GM18907 (cell line): Measurements from ENCODE around the gene HOXB9.
A peak's percentile ranks its signal among the peaks of the same experiment; 100 is the strongest.

Experiments used
- ATAC-seq: cut with Tn5 transposase; IDR thresholded peaks from one replicate; pipeline ENCODE4 v1.9.1; 2021; ENCODE audit warnings: mild to moderate bottlenecking, moderate library complexity; ENCODE audit not compliant: unreplicated experiment

Gene HOXB9

GRCh38 chr17:48599354-48599753, 26.8 kb downstream of the HOXB9 start:
- no peak for ATAC-seq

- no peak for ATAC-seq
Observed at GRCh38 chr17:48598736-48599135, 27.4 kb downstream of the HOXB9 start.

GRCh38 chr17:48597778-48598631, 28.2 kb downstream of the HOXB9 start:
- peak; percentile 41 for ATAC-seq

DNA sequence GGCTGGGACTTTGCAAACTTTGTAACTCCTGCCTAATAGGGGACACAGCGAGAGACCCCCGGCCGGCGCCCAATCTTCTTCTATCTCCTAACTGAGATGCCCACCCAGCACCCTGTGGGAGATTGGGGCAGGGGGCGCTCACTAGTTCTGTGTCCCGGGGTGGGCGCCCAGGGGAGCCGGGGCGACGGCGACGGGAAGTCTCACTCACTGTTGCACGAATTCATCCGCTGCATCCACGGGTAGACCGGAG, 28.7 kb downstream of the HOXB9 start:
- ATAC-seq = peak; percentile 21

DNA sequence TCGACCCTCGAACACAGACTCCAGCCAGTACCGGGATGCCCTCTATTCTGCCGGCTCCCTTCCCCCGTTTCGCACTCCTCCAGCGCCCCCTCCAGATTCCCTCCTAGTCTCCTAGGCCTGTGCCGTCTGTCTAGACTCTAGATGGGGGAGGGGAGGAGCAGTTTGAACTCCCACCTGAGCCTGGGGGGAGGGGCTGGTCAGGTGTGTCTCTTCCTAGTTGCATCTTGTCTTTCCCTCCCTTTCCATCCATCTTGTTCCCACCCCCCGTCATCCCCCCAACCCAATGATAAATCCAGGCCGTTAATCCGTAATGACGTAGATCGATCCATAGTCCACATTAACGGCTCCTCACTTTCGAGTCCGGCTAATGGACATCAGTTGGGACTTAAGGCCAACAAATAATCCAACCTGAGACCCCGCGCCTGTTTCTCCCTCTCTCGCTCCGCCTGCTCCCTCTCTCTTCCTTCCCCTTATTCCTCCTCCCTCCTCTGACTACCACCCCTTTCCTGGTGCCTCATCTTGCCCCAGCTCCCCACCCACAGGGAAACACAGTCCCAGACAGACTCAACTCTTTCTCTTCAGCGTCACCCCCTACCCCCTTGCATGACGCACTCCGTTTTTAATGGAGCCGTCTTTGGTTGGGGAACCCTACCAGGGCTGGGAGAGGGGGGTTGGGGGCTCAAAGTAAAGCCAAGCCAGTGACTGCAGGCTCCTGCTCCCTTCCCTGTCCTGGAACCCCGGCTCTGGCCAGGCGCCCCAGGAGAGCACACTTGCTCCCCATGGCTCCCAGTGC, 29.2 kb downstream of the HOXB9 start:
- ATAC-seq = no peak

- ATAC-seq = no peak
Observed at GRCh38 chr17:48596000-48596734, 30.0 kb downstream of the HOXB9 start.

DNA sequence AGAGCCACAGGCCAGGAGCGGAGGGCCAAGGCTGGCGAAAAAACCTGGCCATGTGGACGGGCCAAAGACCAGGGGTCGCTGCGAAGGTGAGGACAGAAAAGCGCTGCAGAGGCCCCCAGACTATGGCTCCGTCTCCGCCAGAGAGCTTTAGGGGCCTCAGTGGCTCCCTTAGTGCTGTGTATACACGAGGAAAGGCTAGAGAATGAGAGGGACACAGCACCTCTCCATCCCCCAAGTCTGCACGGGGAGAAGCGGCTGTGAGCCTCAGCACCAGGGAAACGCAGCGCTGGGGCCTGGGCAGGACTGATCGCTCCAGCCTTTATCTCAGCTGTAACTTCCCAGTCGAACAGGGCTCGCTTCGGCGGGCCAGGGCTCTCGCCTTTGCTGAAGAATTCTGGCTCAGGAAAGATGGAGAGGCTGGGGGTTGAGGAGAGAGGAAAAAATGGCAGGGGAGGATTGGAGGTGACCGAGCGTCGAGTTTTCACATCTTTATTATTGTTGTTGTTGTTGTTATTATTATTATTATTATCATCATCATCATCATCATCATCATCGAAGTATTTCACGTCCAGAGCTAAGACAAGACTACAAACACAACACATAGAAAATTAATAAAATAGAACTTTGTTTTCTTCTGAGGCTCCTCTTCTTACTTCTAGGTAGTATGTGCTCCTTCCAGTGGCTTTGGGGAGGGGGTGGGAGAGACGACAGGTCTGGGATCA, 30.7 kb downstream of the HOXB9 start:
- ATAC-seq = no peak

DNA sequence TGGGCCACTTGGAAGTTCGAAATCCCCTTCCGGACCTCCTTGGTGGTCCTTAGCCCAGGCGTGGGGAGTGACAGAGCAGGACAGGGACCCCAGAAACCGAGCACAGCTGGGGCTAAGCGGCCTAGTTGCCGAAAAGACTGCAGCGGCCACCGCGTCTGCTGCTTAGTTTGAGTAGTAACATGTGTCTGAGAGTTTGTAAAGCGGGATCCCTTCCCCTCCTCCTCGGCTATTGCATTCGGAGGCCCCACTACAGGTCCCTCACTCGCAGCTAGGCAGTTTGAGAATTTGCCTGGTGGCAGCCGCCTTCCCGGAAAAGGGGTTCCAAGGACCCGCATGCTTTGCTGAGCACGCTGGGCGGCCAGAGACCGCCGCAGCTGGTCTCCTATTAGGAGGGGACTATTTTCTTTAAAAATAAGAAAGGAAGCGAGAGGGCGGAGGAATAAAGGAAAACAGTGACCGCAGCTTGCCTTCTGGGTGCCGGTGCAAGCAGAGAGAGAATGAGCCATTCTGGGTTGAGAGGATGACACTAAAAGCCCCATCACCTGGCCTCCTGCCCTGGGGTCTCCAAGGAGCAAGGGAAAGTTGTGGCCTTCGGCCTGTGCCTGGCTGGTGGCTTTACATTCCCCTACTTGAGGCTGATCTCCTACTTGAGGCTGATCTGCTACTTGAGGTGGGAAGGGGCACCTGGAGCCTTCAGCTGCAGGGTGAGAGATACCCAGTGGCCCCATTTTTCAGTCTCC, 31.4 kb downstream of the HOXB9 start:
- no peak for ATAC-seq

DNA sequence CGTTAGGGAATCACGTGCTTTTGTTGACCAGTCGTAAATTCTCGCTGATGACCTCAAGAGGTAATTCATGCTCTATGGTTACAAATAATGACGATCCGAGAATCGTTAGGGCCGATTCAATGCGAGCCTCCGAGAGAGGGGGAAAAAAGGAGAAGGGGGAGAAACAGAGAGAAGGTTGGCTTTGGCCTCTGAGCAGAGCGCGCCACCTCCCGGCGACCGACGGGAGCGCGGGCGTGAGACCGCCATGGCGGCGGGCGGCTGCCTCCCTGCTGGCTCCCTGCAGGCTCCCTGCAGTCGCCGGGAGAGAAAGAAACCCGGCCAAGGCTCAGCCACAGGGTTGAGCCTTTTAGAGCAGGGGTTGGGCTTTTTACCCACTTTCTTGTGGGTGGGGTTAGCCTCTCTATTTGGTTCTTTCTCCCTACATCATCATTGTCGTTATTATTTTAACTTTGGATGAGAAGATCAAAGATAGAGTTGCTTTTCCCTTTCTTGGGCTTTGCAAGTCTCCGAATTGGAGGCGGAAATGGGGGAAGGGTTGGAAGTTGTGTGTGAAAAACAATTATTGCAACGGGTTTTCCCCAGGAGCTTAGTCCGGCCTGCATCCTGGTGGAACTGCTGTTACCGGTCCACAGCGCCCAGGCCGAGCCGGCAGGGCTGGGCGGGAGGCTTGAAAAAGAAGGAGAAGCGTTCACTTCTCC, 32.2 kb downstream of the HOXB9 start:
- peak; percentile 48 for ATAC-seq

GRCh38 chr17:48593126-48593829, 32.9 kb downstream of the HOXB9 start, which contains the start of gene HOXB5:
Gene HOXB5, minus strand, starts transcription at chr17:48593779. Its CDS starts 97 bp downstream, at chr17:48593682.
- ATAC-seq = no peak

DNA sequence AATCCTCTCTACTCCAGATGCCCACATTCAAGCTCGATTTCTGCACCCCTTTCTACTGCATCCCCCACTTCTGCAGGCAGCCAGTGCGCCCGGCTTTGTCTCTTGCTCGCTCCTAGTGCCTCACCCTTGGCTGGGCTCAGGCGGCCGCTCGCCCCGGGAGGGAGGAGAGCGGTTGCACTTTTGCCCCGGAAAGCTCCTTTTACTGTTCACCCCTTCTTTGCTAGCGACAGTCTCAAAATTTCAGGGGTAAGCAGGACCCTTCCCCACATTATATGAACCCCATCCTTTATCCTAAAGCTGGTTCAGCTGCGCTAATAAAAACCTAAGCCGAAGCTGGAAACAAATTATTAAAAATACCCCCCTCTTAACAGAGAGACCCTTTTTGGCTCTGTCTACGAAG, 33.6 kb downstream of the HOXB9 start:
- ATAC-seq = no peak

GRCh38 chr17:48592057-48592514, 34.1 kb downstream of the HOXB9 start:
- ATAC-seq = no peak

GRCh38 chr17:48591255-48592056, 34.7 kb downstream of the HOXB9 start:
- ATAC-seq = no peak

DNA sequence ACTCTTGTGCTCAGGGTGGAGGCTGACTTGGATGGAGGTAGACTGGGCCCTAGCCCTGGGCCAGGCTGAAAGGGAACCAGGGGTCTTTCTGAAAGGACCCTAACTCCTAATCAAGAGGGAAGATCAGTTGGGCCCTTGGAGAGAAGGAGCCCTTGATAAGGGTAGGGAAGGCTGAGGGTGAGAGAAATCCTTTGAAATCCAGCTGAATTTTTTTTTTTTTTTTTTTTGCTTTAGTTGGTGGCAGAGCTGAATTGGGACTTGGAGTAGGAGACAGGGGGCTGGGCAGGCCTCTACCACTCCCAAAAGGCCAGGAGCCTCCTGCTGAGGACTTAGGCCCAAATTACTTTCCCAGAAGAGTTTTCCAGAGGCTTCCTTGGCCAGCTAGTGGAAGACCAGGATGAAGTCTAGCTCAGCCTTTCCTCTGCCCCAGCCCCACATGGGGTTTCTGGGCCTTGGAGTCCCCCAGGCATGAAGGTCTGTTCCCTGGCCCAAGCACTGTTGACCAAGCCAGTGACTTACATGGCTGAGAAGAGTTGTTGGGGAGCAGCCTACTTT, 35.5 kb downstream of the HOXB9 start:
- ATAC-seq = no peak

DNA sequence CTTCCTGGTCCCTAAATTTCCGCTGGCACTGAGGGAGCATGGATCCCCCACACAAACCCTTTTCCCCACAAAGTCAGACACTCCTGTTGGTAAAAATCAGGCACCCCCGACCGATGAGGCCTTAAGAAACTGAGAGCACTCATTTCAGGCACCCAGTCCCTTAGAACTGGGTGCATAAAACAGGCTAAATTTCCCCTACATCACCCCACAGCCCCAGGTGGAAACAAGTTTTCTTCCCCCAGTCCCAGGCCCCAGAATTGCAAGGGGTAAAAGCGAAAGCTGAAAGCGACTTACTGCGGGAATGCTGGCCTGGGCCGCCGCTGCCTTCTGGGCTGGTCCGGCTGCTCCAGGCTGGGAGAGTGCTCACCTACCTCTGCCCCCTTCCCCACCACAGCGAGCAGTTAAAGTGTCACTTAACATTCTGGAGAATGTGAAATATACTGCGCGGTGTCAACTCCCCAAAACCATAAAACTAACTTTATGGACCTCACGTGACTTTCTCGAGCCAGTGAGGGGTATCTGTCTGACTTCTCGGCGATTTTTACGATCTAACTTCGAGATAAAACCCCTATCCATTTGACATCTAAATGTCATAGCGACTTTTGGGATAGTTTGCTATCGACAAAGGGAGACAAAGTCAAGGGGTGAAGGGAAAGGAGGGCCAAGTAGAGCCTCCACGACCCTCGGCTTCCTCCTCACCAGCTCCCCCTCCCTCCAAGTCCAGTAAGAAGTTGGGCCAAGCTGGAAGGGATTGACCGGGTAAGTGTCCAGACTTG, 36.1 kb downstream of the HOXB9 start, which contains the start of gene HOXB3:
HOXB3 (minus strand) TSS at position 411 of the 776 bp plus-strand sequence. CDS start 37,767 bp downstream, outside the sequence.
- ATAC-seq = no peak

GRCh38 chr17:48589060-48589830, 36.9 kb downstream of the HOXB9 start:
- ATAC-seq = no peak
